Bronchial epithelial cell (primary cell): ENCODE results near the gene FOXN3. TPM values are rescaled to one million over a fixed set of nuclear protein-coding genes. Genes with fewer than 3 reads are reported as not detected.

Experiments used
- DNase-seq: peaks from one replicate; pipeline ENCODE4 v3.0.0-alpha.2; 2010; ENCODE audit warnings: low read depth
- FAIRE-seq: peaks from 2 replicates; lab custom pipeline; 2011; peaks lifted over from hg19 to GRCh38; lab: Jason Lieb, UNC
- H3K27me3 ChIP-seq: 2 replicates; pipeline ENCODE4 v1.5.1; 2011; ENCODE audit warnings: low read length; ENCODE audit not compliant: control insufficient read depth, insufficient read depth
- H3K36me3 ChIP-seq: 2 replicates; pipeline ENCODE4 v1.5.1; 2011; ENCODE audit warnings: low read length; ENCODE audit not compliant: control insufficient read depth, insufficient read depth
- H3K4me3 ChIP-seq: 2 replicates; pipeline ENCODE4 v1.5.1; 2011; ENCODE audit warnings: mild to moderate bottlenecking, low read depth, low read length, control low read depth
- CTCF ChIP-seq: IDR thresholded peaks from 2 replicates; pipeline ENCODE4 v1.5.1; 2011; ENCODE audit warnings: mild to moderate bottlenecking, moderate library complexity, low read length, control low read depth, inconsistent platforms; ENCODE audit not compliant: insufficient read depth, severe bottlenecking
- total RNA-seq: library from RNA; depleted of rRNA; stranded (reverse); fragments of >200 nt; gene quantifications from 2 replicates; pipeline ENCODE4 v1.2.1, GENCODE V29; 2014

Gene FOXN3
- total RNA-seq, 1 donor from 2014 or later = 5.8 TPM

DNA sequence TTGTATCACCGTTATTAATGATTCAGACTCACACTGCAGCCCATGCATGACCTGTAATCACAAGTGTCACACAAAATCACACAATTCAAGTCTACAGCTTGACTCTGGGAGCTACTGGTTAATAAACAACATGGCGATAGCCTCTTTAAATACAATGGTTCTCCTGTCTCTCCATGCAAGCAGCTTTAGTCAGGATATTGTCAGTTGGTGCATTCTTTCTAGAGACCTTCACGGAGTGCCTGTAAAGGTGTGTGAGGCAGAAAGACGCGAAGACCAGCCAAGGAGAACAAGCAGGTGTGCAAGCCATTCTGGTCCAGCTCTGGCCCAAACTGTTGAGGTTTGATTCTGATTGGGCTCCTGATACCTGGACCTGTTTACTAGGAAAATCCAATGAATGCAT lies 40.0 kb upstream of the FOXN3 start:
- TF ChIP-seq CTCF = no peak
- Histone ChIP-seq H3K4me3 (no peak overlapping the region), H3K27me3 (no peaks in the 10 kb centered on the region), H3K36me3 (no peaks in the 10 kb centered on the region)
- DNase-seq = no peak
- no peak for FAIRE-seq

GRCh38 chr14:89455412-89455811 lies 38.4 kb upstream of the FOXN3 start:
- FAIRE-seq (no peak), DNase-seq (no peak)
- no peak for TF ChIP-seq CTCF
- no peak overlapping the region for H3K4me3 ChIP-seq
- no peaks in the 10 kb centered on the region for H3K27me3 ChIP-seq
- H3K36me3 ChIP-seq = no peaks in the 10 kb centered on the region

DNA sequence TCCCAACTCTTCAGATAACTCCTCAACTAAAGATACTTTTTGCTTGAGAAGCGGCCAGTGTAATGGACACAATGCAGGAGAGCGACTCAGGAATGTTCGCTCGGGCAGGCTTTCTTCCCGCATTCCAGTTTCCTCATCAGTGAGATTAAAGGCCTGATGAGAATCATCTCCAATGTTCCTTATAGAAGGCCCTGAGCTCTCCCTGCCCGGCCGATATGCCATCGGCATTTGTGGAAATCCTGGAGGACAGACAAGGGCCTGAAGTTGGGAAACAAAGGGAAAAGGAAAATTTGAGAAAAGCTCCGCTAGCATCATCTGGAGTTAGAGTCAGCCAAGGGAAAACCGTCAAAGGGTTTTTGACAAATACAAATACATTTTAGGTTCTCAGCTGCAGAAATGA lies 38.0 kb upstream of the FOXN3 start:
- no peak overlapping the region for H3K4me3 ChIP-seq
- FAIRE-seq = no peak
- no peak for DNase-seq
- H3K27me3 ChIP-seq = no peaks in the 10 kb centered on the region
- no peaks in the 10 kb centered on the region for H3K36me3 ChIP-seq
- TF ChIP-seq CTCF = no peak

DNA sequence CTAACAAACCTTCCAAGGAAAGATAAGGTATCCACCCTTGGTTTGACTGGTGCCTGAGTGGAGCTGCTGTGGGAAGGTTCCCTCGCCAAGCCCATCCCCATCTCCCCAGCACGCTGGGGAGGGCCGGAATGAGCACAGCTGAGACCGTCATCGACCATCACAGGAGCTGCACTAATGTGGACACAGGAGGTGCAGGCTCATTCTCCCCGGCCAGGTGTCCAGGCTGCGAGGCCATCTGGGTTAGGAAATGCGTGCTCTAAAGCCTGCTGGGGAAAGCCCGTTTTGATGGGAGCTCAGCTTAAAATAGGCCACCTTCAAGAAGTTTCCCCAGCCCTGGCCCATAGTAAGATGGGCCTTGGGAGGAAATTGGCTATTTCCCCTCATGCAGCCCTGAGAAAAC lies 35.2 kb upstream of the FOXN3 start:
- H3K36me3 ChIP-seq = no peaks in the 10 kb centered on the region
- no peak for FAIRE-seq
- no peaks in the 10 kb centered on the region for H3K27me3 ChIP-seq

GRCh38 chr14:89451229-89451628 lies 34.2 kb upstream of the FOXN3 start:
- H3K36me3 ChIP-seq = no peaks in the 10 kb centered on the region
- no peak overlapping the region for H3K4me3 ChIP-seq
- FAIRE-seq = no peak
- no peak for DNase-seq
- H3K27me3 ChIP-seq = no peaks in the 10 kb centered on the region
- no peak for TF ChIP-seq CTCF

More for the DNA sequence above, 35.2 kb upstream of the FOXN3 start:
- TF ChIP-seq CTCF = no peak
- H3K4me3 ChIP-seq = no peak overlapping the region
- no peak for DNase-seq

- H3K4me3 ChIP-seq = no peak overlapping the region
- H3K36me3 ChIP-seq = no peaks in the 10 kb centered on the region
- no peak for TF ChIP-seq CTCF
- FAIRE-seq (no peak), DNase-seq (no peak)
- H3K27me3 ChIP-seq = no peaks in the 10 kb centered on the region
Observed at GRCh38 chr14:89447182-89447944, 30.3 kb upstream of the FOXN3 start.
